ENCODE results near the gene CLEC18B.

Gene CLEC18B

GRCh38 chr16:74462361-74462760, 41.1 kb upstream of the CLEC18B start:
- no peak overlapping the region for H3K4me3 ChIP-seq (ENCODE audit: low read length)
- no peak for DNase-seq (ENCODE audit: low read depth)

GRCh38 chr16:74461826-74462225, 40.5 kb upstream of the CLEC18B start:
- no peak for TF ChIP-seq CTCF (conservative IDR thresholded peaks at IDR 0.05; ENCODE audit: low read depth, low read length)
- no peak for DNase-seq (ENCODE audit: low read depth)

More at GRCh38 chr16:74462361-74462760, 41.1 kb upstream of the CLEC18B start:
- TF ChIP-seq CTCF (conservative IDR thresholded peaks at IDR 0.05; ENCODE audit: low read depth, low read length) = no peak

GRCh38 chr16:74460542-74460941, 39.3 kb upstream of the CLEC18B start:
- no peak overlapping the region for H3K4me3 ChIP-seq (ENCODE audit: low read length)
- no peak for TF ChIP-seq CTCF (conservative IDR thresholded peaks at IDR 0.05; ENCODE audit: low read depth, low read length)

More at GRCh38 chr16:74461826-74462225, 40.5 kb upstream of the CLEC18B start:
- no peak overlapping the region for H3K4me3 ChIP-seq (ENCODE audit: low read length)

GRCh38 chr16:74456290-74456625, 35.0 kb upstream of the CLEC18B start:
- DNase-seq (ENCODE audit: low read depth) = no peak
- no peak overlapping the region for H3K4me3 ChIP-seq (ENCODE audit: low read length)
- TF ChIP-seq CTCF (conservative IDR thresholded peaks at IDR 0.05; ENCODE audit: low read depth, low read length) = no peak

More at GRCh38 chr16:74460542-74460941, 39.3 kb upstream of the CLEC18B start:
- DNase-seq (ENCODE audit: low read depth) = no peak

- TF ChIP-seq CTCF (conservative IDR thresholded peaks at IDR 0.05; ENCODE audit: low read depth, low read length) = no peak
- DNase-seq (ENCODE audit: low read depth) = no peak
- no peak overlapping the region for H3K4me3 ChIP-seq (ENCODE audit: low read length)
These were observed 34.5 kb upstream of the CLEC18B start for GRCh38 chr16:74455619-74456289.

- DNase-seq (ENCODE audit: low read depth) = no peak
- H3K4me3 ChIP-seq (ENCODE audit: low read length) = no peak overlapping the region
- no peak for TF ChIP-seq CTCF (conservative IDR thresholded peaks at IDR 0.05; ENCODE audit: low read depth, low read length)
These were observed 33.9 kb upstream of the CLEC18B start for GRCh38 chr16:74455213-74455612.

All from retinal pigment epithelial cell (primary cell).